GM13977 (cell line): Measurements from ENCODE around the gene SLC9A8.
"Not testable (repeated sequence)": the region's sequence is repeated elsewhere in the genome, so short reads cannot be mapped to it uniquely, and the experiment has no call there.

Experiments used
- DNase-seq: peaks from one replicate; pipeline ENCODE4 v3.0.0; 2012; ENCODE audit warnings: low spot score
- in situ Hi-C: fragments of 300-500 bp; cut with MboI; formaldehyde crosslinking; loops from one replicate; pipeline ENCODE4 v1.12.0; 2022; ENCODE audit warnings: low sequenced_read_pairs, low pct_unique_long_range_greater_than_20kb, mixed read lengths, inconsistent platforms; ENCODE audit not compliant: unreplicated experiment
- TF ChIP-seq, protein P1 (sequence below): IDR thresholded peaks from 2 replicates; pipeline ENCODE4 v1.5.1; 2012; ENCODE audit warnings: mild to moderate bottlenecking, control low read depth; ENCODE audit not compliant: insufficient read depth; ENCODE audit errors: extremely low read depth, missing control alignments

Gene SLC9A8

DNA sequence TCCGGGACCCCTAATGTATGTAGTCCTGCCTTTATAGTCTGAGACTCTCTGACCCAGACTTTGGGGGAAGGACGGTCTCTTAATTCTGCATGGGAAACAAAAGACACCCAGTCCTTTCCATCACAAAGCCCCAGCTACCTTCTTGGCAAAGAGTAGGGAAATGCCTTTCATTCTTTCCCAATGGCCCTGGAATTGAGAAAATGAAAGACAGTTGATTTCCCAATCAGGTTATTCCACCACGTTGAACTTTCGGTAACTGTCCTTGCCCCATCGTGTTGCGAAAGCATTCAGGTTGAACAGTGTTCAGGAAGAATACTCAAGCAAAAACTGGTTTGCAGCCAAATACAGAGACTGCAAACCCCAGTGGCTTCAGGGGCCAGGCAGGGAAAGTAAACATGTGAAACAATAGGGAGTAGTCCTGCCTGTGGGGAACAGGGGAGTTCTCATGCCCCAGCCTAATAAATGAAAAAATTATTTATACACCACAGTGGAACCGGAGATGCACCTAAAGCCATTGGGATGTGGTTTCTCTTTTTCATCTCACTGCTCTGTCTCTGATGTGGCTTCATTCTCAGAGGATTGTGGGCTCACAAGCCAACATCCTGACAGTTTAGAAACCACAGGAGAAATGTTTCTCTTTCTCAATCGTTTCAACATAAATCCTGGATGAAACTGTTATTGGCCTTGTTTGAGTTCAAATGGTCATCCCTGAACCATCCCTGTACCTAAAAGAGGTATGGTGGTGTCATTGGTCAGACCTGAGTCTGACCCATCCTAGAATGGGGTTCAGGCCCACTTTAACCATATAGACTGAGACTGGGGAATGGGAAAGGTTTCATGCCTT is 44.2 kb upstream of the SLC9A8 start:
- TF ChIP-seq, protein P1, sequence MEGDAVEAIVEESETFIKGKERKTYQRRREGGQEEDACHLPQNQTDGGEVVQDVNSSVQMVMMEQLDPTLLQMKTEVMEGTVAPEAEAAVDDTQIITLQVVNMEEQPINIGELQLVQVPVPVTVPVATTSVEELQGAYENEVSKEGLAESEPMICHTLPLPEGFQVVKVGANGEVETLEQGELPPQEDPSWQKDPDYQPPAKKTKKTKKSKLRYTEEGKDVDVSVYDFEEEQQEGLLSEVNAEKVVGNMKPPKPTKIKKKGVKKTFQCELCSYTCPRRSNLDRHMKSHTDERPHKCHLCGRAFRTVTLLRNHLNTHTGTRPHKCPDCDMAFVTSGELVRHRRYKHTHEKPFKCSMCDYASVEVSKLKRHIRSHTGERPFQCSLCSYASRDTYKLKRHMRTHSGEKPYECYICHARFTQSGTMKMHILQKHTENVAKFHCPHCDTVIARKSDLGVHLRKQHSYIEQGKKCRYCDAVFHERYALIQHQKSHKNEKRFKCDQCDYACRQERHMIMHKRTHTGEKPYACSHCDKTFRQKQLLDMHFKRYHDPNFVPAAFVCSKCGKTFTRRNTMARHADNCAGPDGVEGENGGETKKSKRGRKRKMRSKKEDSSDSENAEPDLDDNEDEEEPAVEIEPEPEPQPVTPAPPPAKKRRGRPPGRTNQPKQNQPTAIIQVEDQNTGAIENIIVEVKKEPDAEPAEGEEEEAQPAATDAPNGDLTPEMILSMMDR = no peak
- in situ Hi-C loops = no loop called here
- DNase-seq = no peak

DNA sequence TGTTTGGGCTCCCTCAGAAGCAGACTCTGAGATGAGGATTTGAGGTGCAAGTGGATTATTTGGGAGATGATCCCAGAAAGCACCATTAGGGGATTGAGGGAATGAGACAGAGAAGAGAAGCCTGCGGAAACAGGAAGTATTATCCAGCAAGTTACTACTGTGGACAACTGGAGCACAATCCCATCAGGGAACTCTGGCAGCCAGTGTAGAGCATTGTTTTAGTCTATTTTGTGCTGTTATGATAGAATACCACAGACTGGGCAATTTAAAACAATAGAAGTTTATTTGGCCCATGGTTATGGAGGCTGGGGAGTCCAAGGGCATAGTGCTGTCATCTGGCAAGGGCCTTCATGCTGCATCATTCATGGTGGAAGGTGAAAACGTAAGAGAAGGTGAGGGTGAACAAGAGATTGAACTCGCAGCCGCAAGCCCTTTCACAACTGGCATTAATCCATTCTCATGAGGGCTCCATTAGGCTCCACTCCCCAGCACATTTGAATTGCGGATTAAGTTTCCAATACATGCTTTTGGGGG is 43.5 kb upstream of the SLC9A8 start:
- no peak for DNase-seq
- in situ Hi-C loops = no loop called here
- TF ChIP-seq, protein P1 = no peak

DNA sequence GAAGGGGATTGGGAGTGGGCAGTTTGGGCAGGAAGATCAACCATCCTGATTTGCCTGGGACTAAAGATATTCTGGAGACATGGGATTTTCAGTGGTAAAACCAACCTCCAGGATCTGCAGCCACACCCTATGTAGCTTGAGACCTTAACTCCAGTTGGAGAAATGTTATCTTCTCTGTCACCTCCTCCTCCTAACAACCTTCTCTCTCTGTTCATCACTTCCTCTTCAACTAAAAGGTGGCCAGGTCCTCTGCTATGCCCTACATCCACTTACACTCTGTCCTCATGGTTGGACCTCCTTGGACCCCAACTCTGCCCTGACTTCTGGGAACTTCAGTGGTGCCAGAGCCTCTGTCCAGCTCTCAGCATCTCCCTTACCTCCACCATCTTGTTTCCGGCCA is 42.0 kb upstream of the SLC9A8 start:
- in situ Hi-C loops = no loop called here
- DNase-seq = no peak
- TF ChIP-seq, protein P1 = no peak

GRCh38 chr20:49774213-49774612 is 38.4 kb upstream of the SLC9A8 start:
- in situ Hi-C loops, DNase-seq: not testable (repeated sequence)

DNA sequence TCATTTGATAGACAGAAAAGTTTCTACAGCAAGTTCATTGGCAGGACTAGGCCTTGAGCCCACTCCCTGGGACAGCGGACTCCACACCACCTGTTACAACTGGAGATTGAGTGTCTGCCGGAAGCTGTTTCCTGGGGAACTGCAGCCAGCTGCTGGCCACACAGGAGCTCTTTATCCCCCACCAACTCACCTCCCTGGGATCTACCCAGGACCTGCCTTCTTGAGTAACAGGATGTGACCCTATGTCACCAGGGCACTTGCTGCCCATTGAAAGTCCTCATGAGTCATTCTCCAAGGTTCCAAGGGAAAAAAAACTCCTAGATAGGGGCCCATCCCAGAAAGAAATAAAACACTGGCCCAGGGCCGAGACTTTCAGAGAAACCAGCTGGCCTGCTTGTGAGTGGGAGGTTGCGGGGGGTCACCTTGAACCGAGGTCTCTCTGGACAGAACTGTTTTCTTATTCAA is 37.4 kb upstream of the SLC9A8 start:
- TF ChIP-seq, protein P1 = no peak
- no peak for DNase-seq
- in situ Hi-C loops = no loop called here

- TF ChIP-seq, protein P1 = no peak
- in situ Hi-C loops = no loop called here
- no peak for DNase-seq
Measured at GRCh38 chr20:49779972-49780371, 32.7 kb upstream of the SLC9A8 start.

DNA sequence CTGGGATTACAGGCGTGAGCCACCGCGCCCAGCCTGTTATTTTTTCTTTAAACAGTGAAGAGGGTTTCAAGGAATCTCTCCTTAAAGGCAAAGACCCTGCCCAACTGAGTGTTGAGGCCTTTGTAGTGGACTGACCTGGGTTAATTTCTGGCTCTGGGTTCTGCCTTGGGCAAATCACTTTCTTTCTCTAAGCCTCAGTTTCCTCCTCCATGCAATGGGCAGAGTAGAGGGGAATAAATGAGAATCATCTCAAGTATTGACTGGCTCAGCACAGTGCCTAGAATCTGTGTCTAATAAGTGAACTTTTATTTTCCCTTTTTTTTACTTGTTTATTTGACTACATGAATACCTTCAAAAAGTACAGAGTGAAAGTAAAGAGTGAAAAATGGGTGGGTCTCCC is 31.0 kb upstream of the SLC9A8 start:
- TF ChIP-seq, protein P1 = no peak
- in situ Hi-C loops = no loop called here

GRCh38 chr20:49782439-49782838 is 30.2 kb upstream of the SLC9A8 start:
- in situ Hi-C loops, DNase-seq: not testable (repeated sequence)

More for the DNA sequence above, 31.0 kb upstream of the SLC9A8 start:
- no peak for DNase-seq

DNA sequence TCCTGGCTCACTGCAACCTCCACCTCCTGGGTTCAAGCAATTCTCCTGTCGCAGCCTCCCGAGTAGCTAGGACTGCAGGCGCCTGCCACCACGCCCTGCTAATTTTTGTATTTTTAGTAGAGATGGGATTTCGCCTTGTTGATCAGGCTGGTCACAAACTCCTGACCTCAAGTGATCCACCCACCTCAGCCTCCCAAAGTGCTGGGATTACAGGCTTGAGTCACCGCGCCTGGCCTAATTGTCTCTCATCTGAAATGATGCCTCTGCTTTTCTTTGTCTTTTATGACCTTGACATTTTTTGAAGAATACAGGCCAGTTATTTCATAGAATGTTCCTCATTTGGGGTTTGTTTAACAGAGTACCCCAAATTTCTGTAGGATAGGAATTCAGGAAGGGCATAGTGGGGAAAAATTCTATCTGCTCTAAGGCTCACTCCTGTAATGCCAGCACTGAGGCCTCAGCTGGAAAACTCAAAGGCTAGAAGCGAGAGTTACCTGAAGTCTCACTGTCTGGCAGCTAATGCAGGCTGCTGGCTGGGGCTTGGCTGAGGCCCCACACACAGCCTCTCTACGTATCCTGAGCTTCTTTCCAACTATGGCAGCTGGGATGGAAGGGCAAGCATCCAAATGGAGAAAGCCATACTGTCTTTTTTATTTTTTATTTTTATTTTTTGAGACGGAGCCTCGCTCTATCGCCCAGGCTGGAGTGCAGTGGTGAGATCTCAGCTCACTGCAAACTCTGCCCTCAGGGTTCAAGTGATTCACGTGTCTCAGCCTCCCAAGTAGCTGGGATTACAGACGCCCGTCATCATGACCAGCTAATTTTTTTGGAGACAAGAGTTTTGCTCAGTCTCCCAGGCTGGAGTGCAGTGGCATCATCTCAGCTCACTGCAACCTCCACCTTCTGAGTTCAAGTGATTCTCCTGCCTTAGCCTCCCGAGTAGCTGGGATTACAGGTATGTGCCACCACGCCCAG is 29.3 kb upstream of the SLC9A8 start:
- DNase-seq, in situ Hi-C loops: not testable (repeated sequence)
